CD4-positive, alpha-beta T cell (primary cell): ENCODE data around the gene PJVK. TPM values are rescaled to one million over a fixed set of nuclear protein-coding genes. Genes with fewer than 3 reads are reported as not detected.
"Not testable (repeated sequence)": the region's sequence is repeated elsewhere in the genome, so short reads cannot be mapped to it uniquely, and the experiment has no call there.

Experiments
- ATAC-seq: fragments of 200-7000 bp; cut with Tn5 transposase; one replicate; pipeline ENCODE4 v1.10.0; 2022; ENCODE audit warnings: mild to moderate bottlenecking; ENCODE audit not compliant: poor library complexity
- CTCF ChIA-PET: fragments of 350-600 bp; sonication (Branson Sonifier 250); formaldehyde crosslinking; loops from one replicate; lab custom pipeline; 2021; ENCODE audit warnings: antibody characterized with exemption, inconsistent platforms; lab: Charles Lee
- POLR2A ChIA-PET: fragments of 350-600 bp; sonication (Branson Sonifier 250); formaldehyde crosslinking; loops from one replicate; lab custom pipeline; 2021; ENCODE audit warnings: antibody characterized with exemption, inconsistent platforms; lab: Charles Lee
- DNase-seq, 14 experiments: peaks; one replicate each; pipeline ENCODE4 v3.0.0-alpha.2; 2013 to 2020; ENCODE audit warnings: mixed read lengths in 2 of 14
- H3K27ac ChIP-seq, 2 donors: one replicate each; pipeline versions ENCODE4 v1.5.1 to v1.7.0; 2013; ENCODE audit warnings: low read length in 2 of 2, low read depth in 1 of 2, mild to moderate bottlenecking in 1 of 2
- H3K27me3 ChIP-seq, 2 experiments: 1 replicate in 1 of 2; 2 replicates in 1 of 2; pipeline versions ENCODE4 v1.6.1 to v1.7.0; 2013; ENCODE audit warnings: low read length in 2 of 2, control low read depth in 1 of 2, mild to moderate bottlenecking in 1 of 2, moderate library complexity in 1 of 2; ENCODE audit not compliant: insufficient read depth in 2 of 2, control insufficient read depth in 1 of 2
- H3K36me3 ChIP-seq: one replicate; pipeline ENCODE4 v1.6.1; 2013; ENCODE audit warnings: low read length, control low read depth; ENCODE audit not compliant: insufficient read depth
- H3K4me1 ChIP-seq: one replicate; pipeline ENCODE4 v1.6.1; 2013; ENCODE audit warnings: low read length, control low read depth; ENCODE audit not compliant: insufficient read depth
- H3K4me3 ChIP-seq: one replicate; pipeline ENCODE4 v1.5.1; 2013; ENCODE audit warnings: mild to moderate bottlenecking, low read length, moderate library complexity
- H3K9me3 ChIP-seq, 2 experiments: 1 replicate in 1 of 2; 2 replicates in 1 of 2; pipeline versions ENCODE4 v1.6.1 to v1.7.0; 2013; ENCODE audit warnings: low read length in 2 of 2, mild to moderate bottlenecking in 2 of 2, control low read depth in 1 of 2, moderate library complexity in 1 of 2; ENCODE audit not compliant: control insufficient read depth in 1 of 2, insufficient read depth in 1 of 2
- H3K27ac Mint-ChIP-seq: one replicate; pipeline ENCODE4 v1.8.0; 2020; ENCODE audit warnings: mixed read lengths
- H3K27me3 Mint-ChIP-seq: one replicate; pipeline ENCODE4 v1.8.0; 2021; ENCODE audit warnings: mixed read lengths
- H3K36me3 Mint-ChIP-seq: one replicate; pipeline ENCODE4 v1.8.0; 2021; ENCODE audit warnings: low read depth, mixed read lengths
- H3K4me1 Mint-ChIP-seq: one replicate; pipeline ENCODE4 v1.8.0; 2021; ENCODE audit warnings: low read depth, mixed read lengths
- H3K4me3 Mint-ChIP-seq: one replicate; pipeline ENCODE4 v1.8.0; 2020; ENCODE audit warnings: mild to moderate bottlenecking, mixed read lengths
- H3K9me3 Mint-ChIP-seq: one replicate; pipeline ENCODE4 v1.8.0; 2020; ENCODE audit warnings: mixed read lengths
- CTCF ChIP-seq: fragments of 200-600 bp; IDR thresholded peaks from one replicate; pipeline ENCODE4 v1.8.0; 2022; ENCODE audit warnings: antibody characterized with exemption, mild to moderate bottlenecking
- intact Hi-C, 2 experiments: fragments of 100-400 bp; cut with DNase I in 1 of 2; cut with micrococcal nuclease in 1 of 2; formaldehyde crosslinking; loops; one replicate each; pipeline versions ENCODE4 v1.15.1 to v1.9.0; 2023 to 2025; cut with DNase I, micrococcal nuclease
- total RNA-seq, 174 experiments: library from RNA in 2 of 174; stranded (reverse) in 2 of 174; gene quantifications; one replicate each; pipeline ENCODE4 v1.2.3 and lab custom pipeline; 2021 to 2026

The PJVK gene
- total RNA-seq, 2 experiments from 2014 or later = 3.8 to 4.2 TPM

- no peaks in the 10 kb centered on the region for H3K36me3 Mint-ChIP-seq
- CTCF ChIA-PET = interaction anchor here (4.1 kb wide), 1 partner anchor 10 kb away, joined by 24 read pairs; no protein-coding TSS in a partner anchor
- intact Hi-C loops = no loop called here
- H3K9me3 ChIP-seq = no peaks in the 10 kb centered on the region
- no peaks in the 10 kb centered on the region for H3K9me3 Mint-ChIP-seq
- ATAC-seq (no peak), DNase-seq (no peak)
- TF ChIP-seq CTCF = no peak
- H3K27me3 Mint-ChIP-seq = peaks cover 5% of the 10 kb centered on the region
- no peak overlapping the region for H3K4me3 Mint-ChIP-seq
- no peaks in the 10 kb centered on the region for H3K4me1 Mint-ChIP-seq
- POLR2A ChIA-PET = interaction anchor here (1.7 kb wide), 1 partner anchor 10 kb away, joined by 11 read pairs; no protein-coding TSS in a partner anchor
- H3K27me3 ChIP-seq = no peaks in the 10 kb centered on the region
- no peaks in the 10 kb centered on the region for H3K36me3 ChIP-seq
- H3K4me3 ChIP-seq = no peak overlapping the region
- H3K27ac Mint-ChIP-seq = no peak overlapping the region
- H3K4me1 ChIP-seq = no peaks in the 10 kb centered on the region
- H3K27ac ChIP-seq = no peak overlapping the region
These were observed 46.8 kb upstream of the PJVK start for GRCh38 chr2:178404368-178404767.

- ChIA-PET POLR2A (no interaction called here), CTCF (no interaction called here)
- DNase-seq = no peak
- Mint-ChIP-seq H3K9me3 (no peaks in the 10 kb centered on the region), H3K27me3 (no peaks in the 10 kb centered on the region), H3K4me1 (peaks cover 16% of the 10 kb centered on the region), H3K27ac (no peak overlapping the region), H3K36me3 (no peaks in the 10 kb centered on the region), H3K4me3 (no peak overlapping the region)
- no peak for TF ChIP-seq CTCF
- no peak overlapping the region for H3K27ac ChIP-seq
- H3K9me3 ChIP-seq = no peaks in the 10 kb centered on the region
- H3K4me3 ChIP-seq = no peak overlapping the region
- H3K27me3 ChIP-seq = no peaks in the 10 kb centered on the region
- no peaks in the 10 kb centered on the region for H3K36me3 ChIP-seq
- ATAC-seq = no peak
- intact Hi-C loops = no loop called here
- peaks cover 5% of the 10 kb centered on the region for H3K4me1 ChIP-seq
These were observed 41.9 kb upstream of the PJVK start for GRCh38 chr2:178409261-178409660.

- TF ChIP-seq CTCF = no peak
- Histone ChIP-seq H3K27ac (no peak overlapping the region), H3K9me3 (no peaks in the 10 kb centered on the region), H3K27me3 (no peaks in the 10 kb centered on the region), H3K36me3 (no peaks in the 10 kb centered on the region), H3K4me1 (peaks cover 12% of the 10 kb centered on the region), H3K4me3 (no peak overlapping the region)
- Mint-ChIP-seq H3K27me3 (no peaks in the 10 kb centered on the region), H3K9me3 (no peaks in the 10 kb centered on the region), H3K4me3 (peak overlapping the region; percentile 14), H3K36me3 (no peaks in the 10 kb centered on the region), H3K27ac (peak overlapping the region; percentile 43), H3K4me1 (peaks cover 26% of the 10 kb centered on the region)
- intact Hi-C loops = loop anchor here in 1 of 2 experiments (2.0 kb wide), 1 partner anchor 37 kb away; no protein-coding TSS in a partner anchor
- POLR2A ChIA-PET = no interaction called here
- no peak for DNase-seq
- no peak for ATAC-seq
- CTCF ChIA-PET = no interaction called here
These were observed 39.1 kb upstream of the PJVK start for GRCh38 chr2:178412047-178412446.

GRCh38 chr2:178412453-178412852 is 38.7 kb upstream of the PJVK start:
- POLR2A ChIA-PET = interaction anchor here (3.0 kb wide), 1 partner anchor 38 kb away, joined by 45 read pairs; the partner anchor contains the start of genes PJVK and PRKRA
- peaks cover 12% of the 10 kb centered on the region for H3K4me1 ChIP-seq
- H3K36me3 ChIP-seq, H3K9me3 Mint-ChIP-seq, H3K9me3 ChIP-seq, H3K4me3 ChIP-seq, CTCF ChIA-PET, H3K27me3 ChIP-seq, DNase-seq, ATAC-seq, H3K27me3 Mint-ChIP-seq, H3K27ac ChIP-seq, H3K36me3 Mint-ChIP-seq: not testable (repeated sequence)
- peak overlapping the region; percentile 91 for H3K4me3 Mint-ChIP-seq
- peak overlapping the region; percentile 81 for H3K27ac Mint-ChIP-seq
- intact Hi-C loops = loop anchor here in 1 of 2 experiments (2.0 kb wide), 1 partner anchor 36 kb away; no protein-coding TSS in a partner anchor
- H3K4me1 Mint-ChIP-seq = peaks cover 26% of the 10 kb centered on the region
